Measurements from ENCODE around the gene TAOK3.

The TAOK3 gene

GRCh38 chr12:118299791-118300460 lies 72.8 kb downstream of the TAOK3 start:
- H3K9me2 ChIP-seq (replicated peaks; ENCODE audit: control insufficient read depth, low read length), result no peaks in the 10 kb centered on the region
- no peaks in the 10 kb centered on the region for H3K9me3 ChIP-seq (ENCODE audit: control insufficient read depth, insufficient read depth, low read length)
- H3K4me3 ChIP-seq (ENCODE audit: low read length), result no peak overlapping the region
- H3K4me1 ChIP-seq (ENCODE audit: control insufficient read depth, low read length), result peaks cover 15% of the 10 kb centered on the region
- H3K4me2 ChIP-seq (ENCODE audit: low read length), result 0 out of 2 replicates have a peak overlapping the region, but pooled peaks have one; percentile 1
- no peaks in the 10 kb centered on the region for H3K27me3 ChIP-seq (ENCODE audit: control insufficient read depth, low read length)
- no peaks in the 10 kb centered on the region; the same call in 1 of the 2 replicates for H3K36me3 ChIP-seq (ENCODE audit: control insufficient read depth, low read length)
- peaks cover 59% of the 10 kb centered on the region for H3K79me2 ChIP-seq (ENCODE audit: control insufficient read depth, low read length)
- H4K20me1 ChIP-seq (ENCODE audit: control insufficient read depth, insufficient read depth, low read depth, low read length), result no peaks in the 10 kb centered on the region
- no peaks in the 10 kb centered on the region; the same call in 1 of the 2 replicates for H3F3A ChIP-seq (ENCODE audit: control insufficient read depth, insufficient read depth)
- TF ChIP-seq EZH2phosphoT487 (IDR thresholded peaks at IDR 0.05; ENCODE audit: borderline replicate concordance, low read length) (no peak), CTCF (IDR thresholded peaks at IDR 0.05; ENCODE audit: low read depth, low read length, poor library complexity, severe bottlenecking) (no peak)
- no peak overlapping the region for H3K27ac ChIP-seq (ENCODE audit: low read depth, low read length)

DNA sequence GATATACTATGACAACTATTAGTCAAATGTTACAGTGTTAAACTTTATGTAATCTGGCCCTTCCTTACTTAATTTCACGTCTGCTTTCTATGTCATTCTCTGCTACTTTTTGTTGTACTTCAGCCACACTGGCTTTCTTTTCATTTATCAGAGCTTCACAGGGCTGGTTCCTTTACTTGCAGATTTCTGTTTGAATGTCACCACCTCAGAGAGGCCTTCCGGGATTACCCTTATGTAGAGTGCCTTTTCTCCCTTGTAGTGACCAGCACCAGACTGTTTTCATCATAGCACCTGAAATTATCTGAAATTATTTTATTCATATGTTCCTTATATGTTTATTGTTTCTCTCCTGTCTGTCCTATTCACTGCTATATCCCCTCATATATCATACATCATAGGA lies 75.4 kb downstream of the TAOK3 start:
- Histone ChIP-seq H3K27ac (ENCODE audit: low read depth, low read length) (no peak overlapping the region), H3K9me2 (replicated peaks; ENCODE audit: control insufficient read depth, low read length) (no peaks in the 10 kb centered on the region), H3K4me3 (ENCODE audit: low read length) (no peak overlapping the region), H4K20me1 (ENCODE audit: control insufficient read depth, insufficient read depth, low read depth, low read length) (no peaks in the 10 kb centered on the region), H3K4me2 (ENCODE audit: low read length) (no peak overlapping the region), H3K9me3 (ENCODE audit: control insufficient read depth, insufficient read depth, low read length) (no peaks in the 10 kb centered on the region), H3K4me1 (ENCODE audit: control insufficient read depth, low read length) (peaks cover 15% of the 10 kb centered on the region), H3K79me2 (ENCODE audit: control insufficient read depth, low read length) (peaks cover 40% of the 10 kb centered on the region), H3K27me3 (ENCODE audit: control insufficient read depth, low read length) (no peaks in the 10 kb centered on the region), H3F3A (ENCODE audit: control insufficient read depth, insufficient read depth) (no peaks in the 10 kb centered on the region), H3K36me3 (ENCODE audit: control insufficient read depth, low read length) (peaks cover 5% of the 10 kb centered on the region)
- TF ChIP-seq CTCF (IDR thresholded peaks at IDR 0.05; ENCODE audit: low read depth, low read length, poor library complexity, severe bottlenecking) (no peak), EZH2phosphoT487 (IDR thresholded peaks at IDR 0.05; ENCODE audit: borderline replicate concordance, low read length) (no peak)

DNA sequence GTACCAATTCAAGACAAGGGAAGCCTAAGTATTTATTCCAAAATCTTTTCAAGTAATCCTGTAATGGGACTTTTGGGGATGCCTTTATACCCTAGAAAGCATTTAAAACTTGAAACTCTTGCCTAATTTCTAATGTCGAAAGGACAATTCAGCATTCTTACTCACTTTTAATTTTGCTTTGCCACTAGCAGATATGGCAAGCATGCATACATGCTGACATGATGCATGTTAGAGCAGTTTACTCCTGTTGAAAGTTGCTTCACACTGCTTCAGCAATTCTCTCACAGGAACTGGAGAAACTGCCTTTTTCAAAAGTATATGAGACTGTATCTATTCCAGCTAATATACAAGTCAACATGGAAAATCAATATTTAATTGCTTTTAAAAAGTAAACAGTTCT lies 79.9 kb downstream of the TAOK3 start:
- H3K4me3 ChIP-seq (ENCODE audit: low read length), result no peak overlapping the region
- no peaks in the 10 kb centered on the region for H3K9me3 ChIP-seq (ENCODE audit: control insufficient read depth, insufficient read depth, low read length)
- no peaks in the 10 kb centered on the region for H3K9me2 ChIP-seq (replicated peaks; ENCODE audit: control insufficient read depth, low read length)
- peaks cover 5% of the 10 kb centered on the region; the same call in 1 of the 2 replicates for H3K36me3 ChIP-seq (ENCODE audit: control insufficient read depth, low read length)
- H3K79me2 ChIP-seq (ENCODE audit: control insufficient read depth, low read length), result peaks cover 16% of the 10 kb centered on the region
- TF ChIP-seq CTCF (IDR thresholded peaks at IDR 0.05; ENCODE audit: low read depth, low read length, poor library complexity, severe bottlenecking) (no peak), EZH2phosphoT487 (IDR thresholded peaks at IDR 0.05; ENCODE audit: borderline replicate concordance, low read length) (no peak)
- no peak overlapping the region for H3K27ac ChIP-seq (ENCODE audit: low read depth, low read length)
- H4K20me1 ChIP-seq (ENCODE audit: control insufficient read depth, insufficient read depth, low read depth, low read length), result no peaks in the 10 kb centered on the region
- H3K27me3 ChIP-seq (ENCODE audit: control insufficient read depth, low read length), result no peaks in the 10 kb centered on the region
- no peaks in the 10 kb centered on the region for H3K4me1 ChIP-seq (ENCODE audit: control insufficient read depth, low read length)
- H3F3A ChIP-seq (ENCODE audit: control insufficient read depth, insufficient read depth), result no peaks in the 10 kb centered on the region
- no peak overlapping the region for H3K4me2 ChIP-seq (ENCODE audit: low read length)

All from DOHH2 (cell line).